Trophoblast cell (in vitro differentiated cells and primary cell): ENCODE results near the gene HAP1.
"Not testable (repeated sequence)": the region's sequence is repeated elsewhere in the genome, so short reads cannot be mapped to it uniquely, and the experiment has no call there.

ENCODE experiments used
- DNase-seq, 2 donors: peaks; one replicate each; pipeline ENCODE4 v3.0.0-alpha.2; 2016
- H2AFZ ChIP-seq: 2 replicates; pipeline ENCODE4 v1.6.1; 2013; ENCODE audit warnings: low read length, moderate library complexity, mild to moderate bottlenecking; ENCODE audit not compliant: insufficient read depth, poor library complexity
- H2AK5ac ChIP-seq: 2 replicates; pipeline ENCODE4 v1.6.1; 2013; ENCODE audit warnings: mild to moderate bottlenecking, low read length
- H2BK120ac ChIP-seq: 2 replicates; pipeline ENCODE4 v1.6.1; 2013; ENCODE audit warnings: low read length, mild to moderate bottlenecking, moderate library complexity; ENCODE audit not compliant: insufficient read depth, poor library complexity
- H2BK12ac ChIP-seq: 2 replicates; pipeline ENCODE4 v1.6.1; 2013; ENCODE audit warnings: mild to moderate bottlenecking, low read length, moderate library complexity
- H2BK5ac ChIP-seq: 2 replicates; pipeline ENCODE4 v1.6.1; 2013; ENCODE audit warnings: low read length, low read depth, moderate library complexity, mild to moderate bottlenecking; ENCODE audit not compliant: poor library complexity
- H3K14ac ChIP-seq: 2 replicates; pipeline ENCODE4 v1.6.1; 2013; ENCODE audit warnings: mild to moderate bottlenecking, low read length
- H3K18ac ChIP-seq: 2 replicates; pipeline ENCODE4 v1.6.1; 2013; ENCODE audit warnings: mild to moderate bottlenecking, low read length
- H3K23ac ChIP-seq: 2 replicates; pipeline ENCODE4 v1.6.1; 2013; ENCODE audit warnings: low read length
- H3K27ac ChIP-seq: 2 replicates; pipeline ENCODE4 v1.5.1; 2013; ENCODE audit warnings: low read depth, mild to moderate bottlenecking, inconsistent platforms, low read length, moderate library complexity
- H3K27me3 ChIP-seq: 2 replicates; pipeline ENCODE4 v1.6.1; 2013; ENCODE audit warnings: inconsistent platforms, mild to moderate bottlenecking, low read length, moderate library complexity; ENCODE audit not compliant: insufficient read depth
- H3K36me3 ChIP-seq, 2 experiments: 1 replicate in 1 of 2; 2 replicates in 1 of 2; pipeline ENCODE4 v1.6.1; 2013; ENCODE audit warnings: low read length in 2 of 2, mild to moderate bottlenecking in 2 of 2, moderate library complexity in 1 of 2; ENCODE audit not compliant: insufficient read depth in 2 of 2, control insufficient read depth in 1 of 2
- H3K4ac ChIP-seq: 2 replicates; pipeline ENCODE4 v1.6.1; 2013; ENCODE audit warnings: low read depth, mild to moderate bottlenecking, low read length, moderate library complexity
- H3K4me1 ChIP-seq, 2 experiments: 1 replicate in 1 of 2; 2 replicates in 1 of 2; pipeline ENCODE4 v1.6.1; 2013; ENCODE audit warnings: low read length in 2 of 2, mild to moderate bottlenecking in 2 of 2, moderate library complexity in 1 of 2; ENCODE audit not compliant: insufficient read depth in 2 of 2, control insufficient read depth in 1 of 2
- H3K4me2 ChIP-seq: 2 replicates; pipeline ENCODE4 v1.6.1; 2013; ENCODE audit warnings: inconsistent platforms, mild to moderate bottlenecking, low read length, moderate library complexity
- H3K4me3 ChIP-seq: 2 replicates; pipeline ENCODE4 v1.5.1; 2013; ENCODE audit warnings: mild to moderate bottlenecking, low read depth, low read length, inconsistent platforms
- H3K79me1 ChIP-seq: one replicate; pipeline ENCODE4 v1.6.1; 2013; ENCODE audit warnings: low read length
- H3K79me2 ChIP-seq: 2 replicates; pipeline ENCODE4 v1.6.1; 2013; ENCODE audit warnings: low read length, mild to moderate bottlenecking; ENCODE audit not compliant: control insufficient read depth, insufficient read depth, poor library complexity
- H3K9ac ChIP-seq: 2 replicates; pipeline ENCODE4 v1.6.1; 2013; ENCODE audit warnings: mild to moderate bottlenecking, low read length
- H3K9me3 ChIP-seq: 2 replicates; pipeline ENCODE4 v1.6.1; 2013; ENCODE audit warnings: low read depth, mild to moderate bottlenecking, control low read depth, inconsistent platforms, low read length; ENCODE audit not compliant: insufficient read depth
- H4K12ac ChIP-seq: 2 replicates; pipeline ENCODE4 v1.6.1; 2013; ENCODE audit warnings: low read depth, mild to moderate bottlenecking, low read length, moderate library complexity
- H4K8ac ChIP-seq: 2 replicates; pipeline ENCODE4 v1.6.1; 2013; ENCODE audit warnings: low read depth, mild to moderate bottlenecking, low read length, moderate library complexity
- H4K91ac ChIP-seq: one replicate; pipeline ENCODE4 v1.6.1; 2013; ENCODE audit warnings: low read depth, mild to moderate bottlenecking, low read length, moderate library complexity
- WGBS: extraction: QIAGEN DNeasy Blood & Tissue Kit; methylation state at CpG from one replicate; pipeline ENCODE4 v1.1.7; 2013; ENCODE audit warnings: missing lambda C conversion rate; ENCODE audit not compliant: insufficient read length, insufficient coverage; ENCODE audit errors: extremely low coverage; 5-methylcytosine and 5-hydroxymethylcytosine counted together

HAP1 gene

GRCh38 chr17:41777574-41778188, 43.2 kb upstream of the HAP1 start:
- H3K4ac ChIP-seq, result peak overlapping the region; percentile 77
- peak overlapping the region; percentile 37 for H3K9ac ChIP-seq
- H3K36me3 ChIP-seq, result peaks cover 39 to 47% of the 10 kb centered on the region in 2 experiments
- peaks cover 55 to 57% of the 10 kb centered on the region in 2 experiments for H3K4me1 ChIP-seq
- no peak overlapping the region for H2BK120ac ChIP-seq
- H3K14ac ChIP-seq, result peak overlapping the region; percentile 2
- H3K4me3 ChIP-seq, result no peak overlapping the region
- H4K12ac ChIP-seq, result no peak overlapping the region
- no peaks in the 10 kb centered on the region for H3K9me3 ChIP-seq
- H3K79me1 ChIP-seq, result peaks cover 28% of the 10 kb centered on the region
- H3K4me2 ChIP-seq, result peak overlapping the region; percentile 11
- no peak overlapping the region for H2AFZ ChIP-seq
- no peaks in the 10 kb centered on the region for H3K27me3 ChIP-seq
- peak overlapping the region; percentile 75 for H3K27ac ChIP-seq
- no peak overlapping the region for H4K8ac ChIP-seq
- H3K23ac ChIP-seq, result no peak overlapping the region
- H4K91ac ChIP-seq, result no peak overlapping the region
- DNase-seq, result no peak
- H2BK5ac ChIP-seq, result peak overlapping the region; percentile 8
- H2BK12ac ChIP-seq, result no peak overlapping the region
- no CpG with 5 or more reads among the region's 12 CpGs for WGBS
- peak overlapping the region; percentile 42 for H3K18ac ChIP-seq
- H2AK5ac ChIP-seq, result no peak overlapping the region
- H3K79me2 ChIP-seq, result peaks cover 43% of the 10 kb centered on the region

GRCh38 chr17:41777157-41777573, 42.7 kb upstream of the HAP1 start:
- H3K4me1 ChIP-seq, result peaks cover 55 to 57% of the 10 kb centered on the region in 2 experiments
- H2BK12ac ChIP-seq, result no peak overlapping the region
- peak overlapping the region; percentile 2 for H3K14ac ChIP-seq
- DNase-seq, result peak in 1 of 2 donors; percentile 56
- no CpG with 5 or more reads among the region's 4 CpGs for WGBS
- no peak overlapping the region for H4K12ac ChIP-seq
- H3K4me3 ChIP-seq, result no peak overlapping the region
- peaks cover 41 to 46% of the 10 kb centered on the region in 2 experiments for H3K36me3 ChIP-seq
- peaks cover 41% of the 10 kb centered on the region for H3K79me2 ChIP-seq
- H3K18ac ChIP-seq, result no peak overlapping the region
- no peak overlapping the region for H2BK120ac ChIP-seq
- H2BK5ac ChIP-seq, result peak overlapping the region; percentile 8
- no peaks in the 10 kb centered on the region for H3K9me3 ChIP-seq
- peak overlapping the region; percentile 11 for H3K4me2 ChIP-seq
- peak overlapping the region; percentile 4 for H3K9ac ChIP-seq
- H3K27me3 ChIP-seq, result no peaks in the 10 kb centered on the region
- no peak overlapping the region for H2AFZ ChIP-seq
- no peak overlapping the region for H4K91ac ChIP-seq
- no peak overlapping the region for H3K23ac ChIP-seq
- peaks cover 27% of the 10 kb centered on the region for H3K79me1 ChIP-seq
- H3K27ac ChIP-seq, result peak overlapping the region; percentile 75
- peak overlapping the region; percentile 43 for H3K4ac ChIP-seq
- H2AK5ac ChIP-seq, result no peak overlapping the region
- no peak overlapping the region for H4K8ac ChIP-seq

DNA sequence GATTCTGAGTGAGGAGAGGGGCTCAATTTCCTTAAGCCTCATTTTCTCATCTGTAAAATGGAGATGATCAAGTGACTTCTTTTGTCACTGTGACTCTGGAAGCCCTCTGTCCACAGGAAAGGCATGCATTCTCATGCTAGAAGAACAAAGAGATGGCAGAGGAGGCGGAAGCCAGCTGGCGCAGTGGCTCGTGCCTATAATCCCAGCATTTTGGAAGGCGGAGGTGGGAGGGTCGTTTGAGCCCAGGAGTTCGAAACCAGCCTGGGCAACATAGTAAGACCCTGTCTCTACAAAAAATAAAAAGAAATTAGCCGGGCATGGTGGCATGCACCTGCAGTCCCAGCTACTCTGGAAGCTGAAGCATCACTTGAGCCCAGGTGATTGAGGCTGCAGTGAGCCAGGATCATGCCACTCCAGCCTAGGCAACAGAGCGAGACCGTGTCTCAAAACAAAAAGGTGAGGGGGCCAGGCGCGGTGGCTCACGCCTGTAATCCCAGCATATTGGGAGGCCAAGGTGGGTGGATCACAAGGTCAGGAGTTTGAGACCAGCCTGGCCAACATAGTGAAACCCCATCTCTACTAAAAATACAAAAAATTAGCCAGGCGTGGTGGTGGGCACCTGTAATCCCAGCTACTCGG, 41.9 kb upstream of the HAP1 start:
- H3K4ac ChIP-seq, result peak overlapping the region; percentile 64
- DNase-seq, H3K4me3 ChIP-seq, H3K18ac ChIP-seq, H3K14ac ChIP-seq, H2AK5ac ChIP-seq, H4K8ac ChIP-seq, H3K9me3 ChIP-seq, H2BK5ac ChIP-seq, H2AFZ ChIP-seq, H4K12ac ChIP-seq, H3K4me2 ChIP-seq, H2BK12ac ChIP-seq, H3K23ac ChIP-seq, H3K27me3 ChIP-seq: not testable (repeated sequence)
- peak overlapping the region; percentile 67 for H3K27ac ChIP-seq
- peaks cover 33% of the 10 kb centered on the region for H3K79me1 ChIP-seq
- H4K91ac ChIP-seq, result peak overlapping the region; percentile 34
- H2BK120ac ChIP-seq, result peak overlapping the region; percentile 72
- peaks cover 47% of the 10 kb centered on the region in 2 experiments for H3K36me3 ChIP-seq
- H3K9ac ChIP-seq, result peak overlapping the region; percentile 3
- WGBS, result no CpG with 5 or more reads among the region's 14 CpGs
- peaks cover 40% of the 10 kb centered on the region for H3K79me2 ChIP-seq
- peaks cover 54 to 56% of the 10 kb centered on the region in 2 experiments for H3K4me1 ChIP-seq

GRCh38 chr17:41775394-41776226, 41.2 kb upstream of the HAP1 start:
- Histone ChIP-seq H3K18ac (peak overlapping the region; percentile 57), H3K79me2 (peaks cover 37% of the 10 kb centered on the region), H3K14ac (peak overlapping the region; percentile 1), H2AK5ac (peak overlapping the region; percentile 24), H3K4me3 (no peak overlapping the region), H4K8ac (peak overlapping the region; percentile 21), H4K91ac (peak overlapping the region; percentile 49), H3K79me1 (peaks cover 33% of the 10 kb centered on the region), H3K27ac (peak overlapping the region; percentile 67), H3K4me1 (peaks cover 52 to 55% of the 10 kb centered on the region in 2 experiments), H3K9me3 (no peaks in the 10 kb centered on the region), H3K4ac (peak overlapping the region; percentile 41), H4K12ac (peak overlapping the region; percentile 3), H2BK5ac (peak overlapping the region; percentile 28), H2BK120ac (peak overlapping the region; percentile 72), H3K36me3 (peaks cover 52 to 53% of the 10 kb centered on the region in 2 experiments), H2AFZ (no peak overlapping the region), H3K27me3 (no peaks in the 10 kb centered on the region), H3K4me2 (no peak overlapping the region), H3K23ac (no peak overlapping the region), H3K9ac (peak overlapping the region; percentile 3), H2BK12ac (peak overlapping the region; percentile 23)
- WGBS, result no CpG with 5 or more reads among the region's 12 CpGs
- no peak for DNase-seq
